Endometrial microvascular endothelial cells (primary cell): Measurements from ENCODE around the gene C3orf85. TPM values are rescaled to one million over a fixed set of nuclear protein-coding genes. Genes with fewer than 3 reads are reported as not detected.

Experiments used
- in situ Hi-C: cut with HindIII; loops from 2 replicates; pipeline ENCODE4 v1.10.0; 2017; ENCODE audit warnings: low sequenced_read_pairs, low pct_unique_long_range_greater_than_20kb; ENCODE audit errors: inconsistent ontology term
- total RNA-seq: library from RNA; depleted of rRNA; stranded (reverse); fragments of >200 nt; gene quantifications from one replicate; pipeline ENCODE4 v1.2.3, GENCODE V29; 2015; ENCODE audit errors: inconsistent ontology term

Gene C3orf85
- total RNA-seq, 1 donor from 2014 or later: not detected

DNA sequence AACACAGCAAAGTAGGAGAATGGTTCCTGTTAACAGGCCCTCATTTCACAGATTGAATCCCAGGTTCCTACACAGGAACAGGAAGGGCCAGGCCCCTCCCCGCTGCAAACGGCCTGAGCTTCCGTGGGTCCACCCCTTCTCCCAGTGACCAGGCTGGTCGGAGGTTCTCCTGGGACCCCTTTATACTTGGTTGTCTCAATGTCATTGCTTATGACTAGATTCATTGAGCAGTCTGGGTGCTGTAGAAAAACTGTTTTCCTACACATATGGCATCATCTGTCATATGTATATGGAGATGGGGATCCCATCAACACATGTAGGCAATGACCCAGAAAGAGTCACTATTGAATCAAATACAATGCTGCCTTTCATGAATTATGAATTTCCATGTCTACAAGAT, 3.8 kb downstream of the C3orf85 start:
- in situ Hi-C loops: no loop called here

DNA sequence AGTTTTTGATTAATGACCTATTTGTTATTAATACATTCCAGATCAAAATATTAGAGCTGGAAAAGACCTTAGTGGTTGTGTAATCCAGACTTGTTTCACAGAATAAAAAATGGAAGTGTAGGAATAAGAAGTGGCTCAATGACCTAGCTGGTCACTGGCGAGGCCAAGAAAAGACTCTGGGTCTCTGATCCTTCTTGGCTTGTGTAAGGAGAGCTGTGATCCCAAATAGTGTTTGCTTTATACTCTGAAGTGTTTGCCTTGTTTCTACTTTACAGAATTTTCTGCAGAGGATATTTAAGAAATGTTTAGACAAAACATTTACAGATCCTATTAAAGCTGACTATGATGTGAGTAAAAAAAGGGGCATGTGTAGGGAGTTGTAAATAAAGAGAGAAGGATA, 7.1 kb downstream of the C3orf85 start:
- in situ Hi-C loops: no loop called here

DNA sequence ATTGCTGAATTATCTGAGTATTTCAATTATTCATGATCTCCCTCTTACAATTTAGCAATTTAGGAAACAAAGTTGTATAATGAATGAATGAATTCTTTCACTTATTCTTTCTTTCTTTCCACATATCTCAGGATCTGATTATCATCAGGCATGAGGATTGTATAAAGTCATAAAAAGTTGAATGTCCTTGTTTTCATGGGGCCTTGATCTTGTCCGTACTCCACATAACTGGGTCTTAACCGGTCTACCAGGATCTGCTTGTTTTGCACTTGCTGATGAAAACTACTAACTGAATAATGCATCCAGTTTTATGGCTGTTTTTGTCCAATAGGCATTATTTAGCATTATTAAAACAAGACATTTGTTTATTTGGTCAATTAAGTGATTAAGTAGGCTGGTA, 12.6 kb downstream of the C3orf85 start:
- in situ Hi-C loops: no loop called here

DNA sequence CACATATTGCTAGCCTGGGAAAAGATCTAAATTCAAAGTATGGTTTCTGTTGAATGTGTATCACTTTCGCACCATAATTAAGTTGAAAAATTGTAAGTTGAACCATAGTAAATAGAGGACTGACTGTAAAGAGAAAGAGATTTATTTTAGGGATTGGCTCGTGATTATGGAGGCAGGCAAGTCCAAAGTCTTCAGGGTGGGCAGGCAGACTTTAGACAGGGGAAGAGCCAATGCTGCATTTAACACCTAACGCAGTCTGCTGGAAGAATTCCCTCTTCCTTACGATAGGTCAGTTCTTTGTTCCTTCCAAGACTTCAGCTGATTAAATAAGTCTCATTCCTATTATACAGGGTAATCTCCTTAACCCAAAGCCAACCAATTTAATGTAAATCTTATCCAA, 15.8 kb downstream of the C3orf85 start:
- in situ Hi-C loops: no loop called here

DNA sequence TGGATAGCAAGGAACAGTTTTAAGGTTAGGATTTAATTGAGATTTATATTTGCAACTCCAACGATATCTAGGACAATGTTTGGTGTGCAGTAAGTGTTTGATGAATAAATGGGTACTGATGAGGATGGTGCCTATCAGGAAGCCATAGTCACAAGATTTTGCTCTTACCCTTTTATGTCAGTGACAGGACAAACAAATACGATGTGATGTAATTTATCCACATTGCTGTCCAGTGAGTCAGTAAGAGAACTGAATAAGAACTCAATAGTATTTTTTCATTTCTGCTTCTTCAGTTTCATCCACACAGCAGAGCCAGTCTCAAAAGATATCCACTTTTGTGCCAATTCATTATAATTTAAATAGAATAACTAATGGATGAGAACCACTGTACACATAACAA, 18.5 kb downstream of the C3orf85 start:
- in situ Hi-C loops: no loop called here

DNA sequence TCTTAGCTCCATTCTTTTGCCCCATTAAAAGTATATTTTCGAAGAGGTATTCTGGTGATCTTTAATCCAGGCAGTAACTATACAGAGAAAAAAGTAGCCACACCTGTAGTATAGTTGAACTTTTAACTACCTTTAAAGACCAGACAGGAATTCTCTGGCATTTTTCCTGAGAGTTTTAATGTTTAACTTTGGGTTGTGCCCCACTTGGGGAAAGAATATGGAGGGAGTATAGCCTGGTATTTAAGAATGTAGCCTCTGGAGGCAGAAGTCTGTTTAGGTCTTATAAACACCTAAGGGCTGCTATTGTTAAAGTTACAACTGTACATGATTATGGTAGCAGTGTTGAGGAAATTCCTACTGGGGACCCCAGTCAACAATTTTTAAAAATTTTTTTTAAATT, 19.3 kb downstream of the C3orf85 start:
- in situ Hi-C loops: no loop called here

DNA sequence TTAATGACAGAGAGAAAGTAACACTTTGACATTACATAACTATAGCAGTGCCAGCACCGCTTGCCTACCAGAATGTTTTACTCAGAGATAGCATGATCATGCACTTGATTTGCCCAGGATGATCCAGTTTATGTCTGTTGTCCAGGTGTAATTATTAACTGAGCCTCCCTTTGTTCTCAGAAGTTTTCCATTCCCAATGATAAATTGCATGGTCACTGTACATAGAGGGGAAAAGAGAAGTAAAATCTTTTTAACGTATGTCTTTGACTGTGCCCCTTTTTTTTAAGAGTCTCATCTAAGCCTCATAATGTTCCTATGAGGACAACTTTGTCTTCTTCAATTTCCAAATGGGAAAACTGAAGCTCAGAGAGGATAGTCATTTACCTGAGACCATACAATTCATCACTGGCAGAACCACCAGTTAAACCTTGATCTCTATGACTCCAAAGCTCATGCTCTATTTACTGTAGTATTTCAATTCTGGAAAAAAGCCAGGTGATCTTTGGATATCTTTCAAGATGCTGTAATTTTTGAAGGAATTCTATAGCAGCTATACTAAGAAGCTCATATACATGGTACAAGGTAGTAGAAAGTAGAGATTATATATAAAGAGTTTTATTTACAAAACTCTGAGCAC, 25.1 kb downstream of the C3orf85 start:
- in situ Hi-C loops: no loop called here

DNA sequence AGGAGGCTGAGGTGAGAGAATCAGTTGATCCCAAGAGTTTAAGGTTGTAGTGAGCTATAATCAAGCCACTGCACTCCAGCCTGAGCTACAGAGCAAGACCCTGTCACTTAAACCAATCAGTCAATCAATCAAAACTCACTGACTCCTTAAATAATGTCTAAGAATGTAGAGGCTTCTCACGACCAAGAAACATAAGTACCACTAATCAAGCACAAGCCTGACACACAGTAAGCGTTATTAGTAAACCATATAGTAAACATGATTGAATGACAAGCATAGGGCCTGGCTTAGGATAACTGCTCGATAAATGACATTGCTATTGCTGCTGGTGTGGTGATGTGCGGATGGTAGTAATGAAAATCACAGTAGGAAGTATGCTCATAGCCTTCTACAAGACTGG, 29.4 kb downstream of the C3orf85 start:
- in situ Hi-C loops: no loop called here

DNA sequence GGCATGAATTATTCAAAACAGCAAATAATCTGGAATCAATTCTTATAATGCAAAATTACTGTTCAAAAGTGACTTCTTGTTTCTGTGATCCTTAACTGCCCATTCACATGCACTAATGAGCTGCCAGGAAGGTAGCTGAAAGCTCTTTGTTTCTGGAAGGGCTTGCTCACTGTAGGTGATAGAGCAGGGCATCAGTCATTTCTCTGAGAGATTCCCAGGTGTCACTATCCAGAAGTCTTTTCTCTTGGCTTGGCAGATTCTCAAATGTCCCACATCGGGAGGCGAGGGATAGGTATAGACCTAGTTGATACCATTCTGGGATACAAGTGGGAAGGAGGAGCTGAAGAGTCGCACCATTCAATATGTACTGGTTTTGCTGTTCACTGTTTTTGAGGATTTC, 35.0 kb downstream of the C3orf85 start:
- in situ Hi-C loops: no loop called here

DNA sequence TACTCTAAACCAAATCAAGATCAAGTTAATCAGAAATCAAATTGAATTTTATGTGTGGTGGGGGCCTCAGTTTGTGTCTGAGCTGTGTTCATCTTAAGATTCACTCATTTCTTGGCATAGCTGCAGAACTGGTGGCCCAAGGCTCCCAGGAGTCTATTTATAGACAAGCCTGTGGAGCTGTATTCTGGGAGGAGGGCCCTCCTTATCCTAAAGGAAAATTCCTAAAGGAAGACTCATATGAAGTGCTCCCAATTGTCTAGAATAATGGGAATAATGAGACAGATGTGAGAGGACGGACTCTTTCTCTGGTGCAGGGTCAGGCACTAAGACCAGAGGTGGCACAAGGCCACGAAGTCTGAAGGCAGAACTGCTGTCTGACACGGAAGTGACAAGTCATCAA, 38.9 kb downstream of the C3orf85 start:
- in situ Hi-C loops: no loop called here

DNA sequence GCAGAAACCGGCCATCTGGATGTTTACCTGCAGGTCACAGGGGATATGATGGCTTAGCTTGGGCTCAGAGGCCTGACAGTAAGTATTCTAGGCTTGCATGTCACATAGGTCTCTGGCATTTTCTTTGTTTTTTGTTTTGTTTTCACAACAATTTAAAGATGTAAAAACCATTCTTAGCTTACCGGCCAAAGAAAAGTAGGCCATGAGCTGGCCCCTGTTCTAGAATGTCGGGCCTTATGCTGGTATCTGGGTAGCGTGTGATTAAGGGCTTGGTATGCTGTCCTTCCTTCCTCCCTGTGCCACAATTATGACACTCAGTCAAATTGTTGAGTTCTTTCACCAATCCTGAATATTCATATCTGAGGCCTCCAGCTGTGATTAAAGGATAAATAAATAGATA, 40.2 kb downstream of the C3orf85 start:
- in situ Hi-C loops: no loop called here

DNA sequence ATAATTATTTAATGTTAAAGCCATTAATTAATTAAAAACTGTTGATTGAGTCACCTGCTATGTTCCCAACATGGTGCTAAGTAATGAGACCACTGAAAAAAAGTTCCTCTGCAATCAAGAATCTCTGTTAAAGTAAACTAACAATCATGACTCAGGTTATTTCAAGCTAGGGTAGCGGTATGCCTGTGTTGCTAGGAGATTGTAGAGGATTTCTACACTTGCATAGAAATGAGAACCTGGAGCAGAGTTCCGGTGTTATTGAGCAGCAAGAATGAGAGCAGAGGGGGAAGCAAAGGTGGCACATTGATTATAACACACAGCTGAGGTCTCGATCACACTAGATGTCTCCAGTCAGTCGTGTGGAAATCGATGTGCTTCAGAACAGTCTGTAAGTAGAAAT, 41.4 kb downstream of the C3orf85 start:
- in situ Hi-C loops: no loop called here

DNA sequence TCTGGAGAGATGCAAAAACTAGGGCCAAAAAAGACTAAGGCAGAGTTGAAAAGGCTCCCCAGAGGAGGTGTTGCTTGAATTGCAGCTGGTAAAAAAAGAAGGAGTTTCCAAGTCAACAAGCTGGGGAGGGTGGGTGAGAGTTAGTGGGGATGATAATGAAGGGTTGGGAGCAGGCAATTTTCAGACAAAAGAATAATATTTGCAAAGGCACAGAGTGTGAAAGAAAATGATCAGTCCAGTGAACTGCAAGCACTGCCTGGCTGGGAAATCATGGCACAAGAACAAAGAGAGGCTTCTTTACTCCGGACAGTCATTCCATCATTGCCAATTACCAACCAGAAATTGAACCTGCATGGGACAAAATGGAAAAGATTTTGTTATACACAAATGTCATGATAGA, 42.2 kb downstream of the C3orf85 start:
- in situ Hi-C loops: no loop called here

DNA sequence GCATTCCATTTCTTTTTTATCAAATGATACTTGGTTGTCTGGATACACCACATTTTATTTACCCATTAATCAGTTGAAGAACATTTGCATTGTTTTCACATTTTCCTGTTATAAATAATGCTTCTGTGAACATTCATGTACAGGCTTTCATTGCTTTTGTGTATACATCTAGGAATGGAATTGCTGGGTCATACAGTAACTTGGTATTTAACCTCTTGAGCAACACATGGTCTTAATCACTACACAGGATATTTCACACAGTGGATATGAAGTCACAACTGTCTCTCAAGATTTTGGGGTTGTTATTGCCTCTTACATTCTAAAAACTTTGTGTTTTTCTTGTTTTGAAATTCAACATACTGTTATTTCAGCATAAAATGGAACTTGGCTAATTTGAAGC, 48.2 kb downstream of the C3orf85 start:
- in situ Hi-C loops: no loop called here

DNA sequence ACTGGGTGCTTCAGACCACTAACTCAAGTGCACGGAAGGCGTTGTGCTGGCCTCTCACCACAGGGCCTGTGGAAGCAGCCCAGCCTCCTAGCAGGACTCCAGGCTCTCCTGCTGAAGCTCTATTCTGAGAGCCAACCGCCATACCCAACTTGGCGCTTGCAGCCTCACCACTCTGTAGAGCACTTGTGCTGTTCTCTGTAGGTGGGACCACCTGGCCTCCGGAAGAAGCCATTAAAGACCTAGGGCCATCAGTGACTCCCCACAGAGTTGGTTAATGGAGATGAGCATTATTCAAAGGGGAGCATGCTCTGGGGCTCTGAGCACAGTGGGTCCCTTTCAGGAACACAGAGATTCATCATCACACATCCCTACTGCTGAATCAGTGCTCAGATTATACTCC, 50.9 kb downstream of the C3orf85 start:
- in situ Hi-C loops: no loop called here

DNA sequence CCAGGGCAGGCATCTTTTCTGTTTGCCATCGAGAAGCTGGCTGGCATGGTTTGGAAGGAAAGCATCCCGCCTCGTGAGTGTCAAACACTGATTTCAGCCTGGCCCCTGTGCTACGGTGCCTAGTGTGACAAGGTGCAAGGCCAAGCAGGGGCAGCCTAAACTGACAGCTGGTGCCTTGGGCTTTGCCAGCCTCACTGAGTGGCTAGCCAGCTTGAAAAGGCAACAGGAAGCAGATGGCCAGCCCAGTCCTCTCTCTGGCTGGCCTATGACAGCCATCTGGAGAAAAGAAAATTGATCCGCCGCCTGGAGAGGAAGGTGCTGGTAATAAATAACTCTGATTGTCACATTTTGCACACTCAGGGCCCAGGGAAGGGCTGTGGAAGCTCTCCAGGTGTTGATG, 52.2 kb downstream of the C3orf85 start:
- in situ Hi-C loops: no loop called here

DNA sequence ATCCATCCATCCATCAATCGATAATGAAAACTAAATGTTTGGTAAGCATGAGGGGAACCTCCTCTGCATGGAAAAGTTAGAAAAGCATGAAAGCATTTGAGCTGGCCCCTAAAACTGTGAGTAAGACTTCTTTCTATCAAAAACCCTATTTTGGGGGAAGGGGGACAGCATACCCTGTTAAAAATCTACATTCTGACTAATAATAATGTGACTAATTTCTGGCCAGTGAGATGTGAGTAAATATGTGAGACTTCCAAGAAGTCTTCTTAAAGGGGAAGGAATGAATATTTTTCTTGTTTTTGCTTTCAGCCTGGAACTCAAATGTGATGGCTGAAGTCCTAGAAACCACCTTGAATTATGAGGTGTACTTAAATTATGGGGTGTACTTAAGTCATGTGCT, 54.9 kb downstream of the C3orf85 start:
- in situ Hi-C loops: no loop called here

DNA sequence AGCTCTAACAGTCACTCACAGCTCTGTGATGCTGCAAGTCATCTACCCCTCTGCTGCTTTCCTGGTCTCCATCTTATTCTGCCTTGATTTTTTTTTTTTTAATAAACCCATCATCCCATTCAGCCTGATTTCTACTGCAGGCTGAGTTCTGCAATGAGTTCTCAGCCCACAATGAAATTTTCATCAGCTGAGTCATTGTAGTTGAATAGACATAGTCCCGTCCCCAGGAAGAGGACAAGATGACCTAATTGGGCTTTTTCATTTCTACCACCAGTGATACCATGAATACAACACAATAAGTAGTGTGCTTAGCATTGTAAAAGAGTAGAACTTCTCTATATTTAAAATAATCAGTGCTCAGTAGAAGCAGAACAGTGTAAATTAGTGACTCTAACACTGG, 59.3 kb downstream of the C3orf85 start:
- in situ Hi-C loops: no loop called here
